Thyroid gland (tissue), 4 donors: ENCODE results near the gene COCH.

Source experiments
- CTCF ChIP-seq, 6 experiments: fragments of 200-600 bp in 3 of 6; fragments of 450-650 bp in 3 of 6; sonication (generic) in 3 of 6; IDR thresholded peaks; one replicate each; pipeline ENCODE4 v1.5.1; 2016 to 2019; ENCODE audit warnings: antibody characterized with exemption in 6 of 6, mild to moderate bottlenecking in 2 of 6, inconsistent platforms in 1 of 6, moderate library complexity in 1 of 6
- POLR2A ChIP-seq, 2 donors: fragments of 450-650 bp; IDR thresholded peaks; one replicate each; pipeline ENCODE4 v1.6.1; 2017; ENCODE audit warnings: antibody characterized with exemption in 2 of 2, mild to moderate bottlenecking in 2 of 2, moderate library complexity in 1 of 2

GRCh38 chr14:30925254-30925653 is 50.9 kb downstream of the COCH start:
- TF ChIP-seq CTCF (IDR thresholded peaks at IDR 0.05) = no peak
- no peak for TF ChIP-seq POLR2A (IDR thresholded peaks at IDR 0.05)
